HG02981 (cell line): ENCODE data around the gene USP11.

ENCODE experiments used
- ATAC-seq: cut with Tn5 transposase; IDR thresholded peaks from one replicate; pipeline ENCODE4 v1.9.1; 2021; ENCODE audit warnings: mild to moderate bottlenecking, moderate library complexity; ENCODE audit not compliant: unreplicated experiment

USP11 gene

GRCh38 chrX:47232803-47233332, at the start of gene USP11:
Gene USP11, plus strand, starts transcription at chrX:47233009. Its CDS starts 35 bp downstream, at chrX:47233044.
- ATAC-seq: no peak

GRCh38 chrX:47184486-47184885, 48.3 kb upstream of the USP11 start:
- no peak for ATAC-seq

- ATAC-seq: no peak
These were observed 47.6 kb upstream of the USP11 start for GRCh38 chrX:47185241-47185640.

- no peak for ATAC-seq
These were observed 46.6 kb upstream of the USP11 start for GRCh38 chrX:47186096-47186740.

- ATAC-seq: no peak
These were observed 45.6 kb upstream of the USP11 start for GRCh38 chrX:47187106-47187677.

GRCh38 chrX:47189906-47190305, 42.9 kb upstream of the USP11 start:
- no peak for ATAC-seq

- peak; percentile 69 for ATAC-seq
These were observed 42.2 kb upstream of the USP11 start for GRCh38 chrX:47190445-47191269.

- no peak for ATAC-seq
These were observed 41.5 kb upstream of the USP11 start for GRCh38 chrX:47191331-47191730.

GRCh38 chrX:47191806-47192401, 40.9 kb upstream of the USP11 start:
- no peak for ATAC-seq

- ATAC-seq: peak; percentile 46
These were observed 39.2 kb upstream of the USP11 start, which contains the start of gene UBA1 for GRCh38 chrX:47193475-47194193. Gene UBA1, plus strand, starts transcription at chrX:47193829. Its CDS starts 4,974 bp downstream, at chrX:47198803.

- no peak for ATAC-seq
These were observed 38.5 kb upstream of the USP11 start for GRCh38 chrX:47194194-47194787.

- no peak for ATAC-seq
These were observed 36.7 kb upstream of the USP11 start for GRCh38 chrX:47196098-47196497.

GRCh38 chrX:47197526-47197925, 35.3 kb upstream of the USP11 start:
- ATAC-seq: no peak

GRCh38 chrX:47198026-47198686, 34.7 kb upstream of the USP11 start:
- no peak for ATAC-seq

- ATAC-seq: no peak
These were observed 34.1 kb upstream of the USP11 start for GRCh38 chrX:47198687-47199080.

GRCh38 chrX:47199286-47199685, 33.5 kb upstream of the USP11 start:
- ATAC-seq: no peak

GRCh38 chrX:47200385-47201150, 32.2 kb upstream of the USP11 start:
- no peak for ATAC-seq

- no peak for ATAC-seq
These were observed 31.4 kb upstream of the USP11 start for GRCh38 chrX:47201345-47201944.
